ENCODE measurements around the gene DOC2A. TPM values are rescaled to one million over a fixed set of nuclear protein-coding genes. Genes with fewer than 3 reads are reported as not detected.

The DOC2A gene
- total and polyA plus RNA-seq, 10 of the 15 experiments (the other 5 are each of a cell fraction or from before 2014, with no cell fraction given), result 0.06 to 0.17 (median 0.12) TPM; not detected in 6

- TF ChIP-seq MLLT1 (IDR thresholded peaks at IDR 0.05) (no peak), PBX3 (IDR thresholded peaks at IDR 0.05; ENCODE audit: insufficient replicate concordance, low read depth, low read length) (peak; percentile 77), USF2 (IDR thresholded peaks at IDR 0.05; ENCODE audit: borderline replicate concordance, low read depth, low read length) (no peak; the same call in 1 of the 2 replicates), ZNF207 (IDR thresholded peaks at IDR 0.05; ENCODE audit: borderline replicate concordance) (peak; percentile 38; the same call in 1 of the 2 replicates), MEF2B (IDR thresholded peaks at IDR 0.05; ENCODE audit: partially characterized antibody, poor library complexity, severe bottlenecking) (no peak), JUND (IDR thresholded peaks at IDR 0.05; ENCODE audit: low read depth, low read length) (no peak), YY1 (IDR thresholded peaks at IDR 0.05; ENCODE audit: low read depth, low read length) (peak; percentile 93), BRCA1 (IDR thresholded peaks at IDR 0.05; ENCODE audit: low read depth, low read length) (no peak), ZNF384 (IDR thresholded peaks at IDR 0.05; ENCODE audit: borderline replicate concordance, low read depth, low read length) (no peak), POLR2AphosphoS5 (IDR thresholded peaks at IDR 0.05; ENCODE audit: low read length) (peak; percentile 33; the same call in 1 of the 2 replicates), IRF5 (IDR thresholded peaks at IDR 0.05; ENCODE audit: borderline replicate concordance) (no peak), PKNOX1 (IDR thresholded peaks at IDR 0.05) (peak; percentile 91), NRF1 (conservative IDR thresholded peaks at IDR 0.05; ENCODE audit: low read depth, low read length) (peak; percentile 83), SIN3A (IDR thresholded peaks at IDR 0.05; ENCODE audit: low read depth, low read length) (peak; percentile 61; the same call in 1 of the 2 replicates), E2F4 (IDR thresholded peaks at IDR 0.05; ENCODE audit: low read depth, low read length) (no peak; the same call in 1 of the 2 replicates), TCF3 (IDR thresholded peaks at IDR 0.05; ENCODE audit: borderline replicate concordance, insufficient read depth, low read depth, low read length) (peak; percentile 70; the same call in 1 of the 2 replicates), ZZZ3 (IDR thresholded peaks at IDR 0.05; ENCODE audit: control insufficient read depth, insufficient read length, low read depth) (no peak), RFX5 (IDR thresholded peaks at IDR 0.05; ENCODE audit: low read depth, low read length) (no peak), YBX1 (IDR thresholded peaks at IDR 0.05) (no peak), RAD51 (IDR thresholded peaks at IDR 0.05) (no peak), RBBP5 (conservative IDR thresholded peaks at IDR 0.05) (no peak), HDGF (IDR thresholded peaks at IDR 0.05) (peak; percentile 63; the same call in 1 of the 2 replicates), ATF7 (IDR thresholded peaks at IDR 0.05; ENCODE audit: low read depth) (no peak), SMC3 (IDR thresholded peaks at IDR 0.05; ENCODE audit: borderline replicate concordance, low read length) (no peak)
These were observed 15.4 kb downstream of the DOC2A start, which contains the start of gene HIRIP3 (continued) for GRCh38 chr16:29995324-29995910.

Measured in GM12878 (cell line).